Left ventricle myocardium inferior (tissue), 1 donor: ENCODE results near the gene NDST1. TPM values are rescaled to one million over a fixed set of nuclear protein-coding genes. Genes with fewer than 3 reads are reported as not detected.

Experiments
- DNase-seq: peaks from one replicate; pipeline ENCODE4 v3.0.0-alpha.2; 2020
- H3K27ac ChIP-seq: fragments of 200-600 bp; replicated peaks from 2 replicates; pipeline ENCODE4 v1.8.0; 2021
- H3K27me3 ChIP-seq: fragments of 200-600 bp; 2 replicates; pipeline ENCODE4 v1.8.0; 2021; ENCODE audit warnings: low read depth
- H3K36me3 ChIP-seq: fragments of 200-600 bp; 2 replicates; pipeline ENCODE4 v1.8.0; 2021
- H3K4me1 ChIP-seq: fragments of 200-600 bp; 2 replicates; pipeline ENCODE4 v1.8.0; 2021
- H3K4me3 ChIP-seq: fragments of 200-600 bp; 2 replicates; pipeline ENCODE4 v1.8.0; 2021; ENCODE audit warnings: mild to moderate bottlenecking, moderate library complexity
- H3K9me3 ChIP-seq: fragments of 200-600 bp; replicated peaks from 2 replicates; pipeline ENCODE4 v1.8.0; 2021
- CTCF ChIP-seq: fragments of 200-600 bp; IDR thresholded peaks from 2 replicates; pipeline ENCODE4 v1.8.0; 2021; ENCODE audit warnings: antibody characterized with exemption, mild to moderate bottlenecking, borderline replicate concordance
- intact Hi-C: fragments of 100-400 bp; cut with micrococcal nuclease; formaldehyde crosslinking; loops from one replicate; pipeline ENCODE4 v1.11.0; 2022
- total RNA-seq: library from RNA; stranded (reverse); fragmentation: NEBNext Ultra II Directional; extraction: Animal tissue kit (Norgen Biotek cat#: 25700); gene quantifications from one replicate; pipeline ENCODE4 v1.2.1, GENCODE V29; 2021
- donor health status: DM: no; HTN: yes; CAD: no; lungs with severe emphysema.

Gene NDST1
- total RNA-seq, 1 donor from 2014 or later, result 58.9 TPM

- Histone ChIP-seq H3K27ac (no peak overlapping the region), H3K4me3 (no peak overlapping the region), H3K4me1 (peaks cover under 1% of the 10 kb centered on the region), H3K36me3 (peaks cover 97% of the 10 kb centered on the region), H3K9me3 (no peaks in the 10 kb centered on the region), H3K27me3 (no peaks in the 10 kb centered on the region)
- intact Hi-C loops, result no loop called here
- no peak for TF ChIP-seq CTCF
- DNase-seq, result no peak
Measured at GRCh38 chr5:150549735-150550134, 41.8 kb downstream of the NDST1 start.

GRCh38 chr5:150550286-150550685 lies 42.4 kb downstream of the NDST1 start:
- Histone ChIP-seq H3K4me3 (no peak overlapping the region), H3K36me3 (peaks cover 98% of the 10 kb centered on the region), H3K27me3 (no peaks in the 10 kb centered on the region), H3K27ac (no peak overlapping the region), H3K9me3 (no peaks in the 10 kb centered on the region), H3K4me1 (no peaks in the 10 kb centered on the region)
- no peak for TF ChIP-seq CTCF
- intact Hi-C loops, result no loop called here
- no peak for DNase-seq

- DNase-seq, result no peak
- no peaks in the 10 kb centered on the region for H3K27me3 ChIP-seq
- no peak overlapping the region for H3K27ac ChIP-seq
- H3K36me3 ChIP-seq, result peaks cover 98% of the 10 kb centered on the region
- intact Hi-C loops, result no loop called here
- no peak for TF ChIP-seq CTCF
- no peaks in the 10 kb centered on the region for H3K9me3 ChIP-seq
- H3K4me1 ChIP-seq, result no peaks in the 10 kb centered on the region
- H3K4me3 ChIP-seq, result no peak overlapping the region
Measured at GRCh38 chr5:150551066-150551465, 43.1 kb downstream of the NDST1 start.

GRCh38 chr5:150553402-150553801 lies 45.5 kb downstream of the NDST1 start:
- intact Hi-C loops, result no loop called here
- Histone ChIP-seq H3K4me3 (no peak overlapping the region), H3K27me3 (no peaks in the 10 kb centered on the region), H3K36me3 (peaks cover 85% of the 10 kb centered on the region), H3K9me3 (no peaks in the 10 kb centered on the region), H3K4me1 (peaks cover 12% of the 10 kb centered on the region), H3K27ac (no peak overlapping the region)
- TF ChIP-seq CTCF, result no peak
- no peak for DNase-seq

GRCh38 chr5:150553911-150554310 lies 46.0 kb downstream of the NDST1 start:
- Histone ChIP-seq H3K27me3 (no peaks in the 10 kb centered on the region), H3K36me3 (peaks cover 80% of the 10 kb centered on the region), H3K9me3 (no peaks in the 10 kb centered on the region), H3K27ac (no peak overlapping the region), H3K4me3 (no peak overlapping the region), H3K4me1 (peaks cover 15% of the 10 kb centered on the region)
- no peak for DNase-seq
- no peak for TF ChIP-seq CTCF
- intact Hi-C loops, result no loop called here

GRCh38 chr5:150554857-150555256 lies 46.9 kb downstream of the NDST1 start:
- Histone ChIP-seq H3K9me3 (no peaks in the 10 kb centered on the region), H3K27ac (no peak overlapping the region), H3K4me1 (peaks cover 15% of the 10 kb centered on the region), H3K4me3 (no peak overlapping the region), H3K36me3 (peaks cover 70% of the 10 kb centered on the region), H3K27me3 (no peaks in the 10 kb centered on the region)
- no peak for DNase-seq
- intact Hi-C loops, result no loop called here
- TF ChIP-seq CTCF, result no peak
